HEK293 (cell line): Measurements from ENCODE around the gene UBE4A.

Experiments
- CTCF ChIA-PET: fragments of 350-600 bp; formaldehyde crosslinking; extraction: SDS; loops from one replicate; lab custom pipeline; 2021; ENCODE audit warnings: antibody characterized with exemption; lab: Yijun Ruan, JAX
- POLR2A ChIA-PET: fragments of 300-600 bp; formaldehyde crosslinking; extraction: SDS; loops from one replicate; lab custom pipeline; 2020; ENCODE audit warnings: antibody characterized with exemption, inconsistent platforms; lab: Yijun Ruan, JAX
- H3K27ac ChIP-seq: fragments of 200-500 bp; sonication (Bioruptor generic); 2 replicates; pipeline ENCODE4 v1.5.1; 2014; ENCODE audit warnings: low read depth, low read length, control low read depth, inconsistent platforms; ENCODE audit errors: extremely low read depth
- H3K36me3 ChIP-seq, 2 experiments: fragments of 200-500 bp in 1 of 2; sonication (Bioruptor generic) in 1 of 2; 1 replicate in 1 of 2; 2 replicates in 1 of 2; pipeline ENCODE4 v1.5.1; 2014 to 2017; ENCODE audit warnings: inconsistent platforms in 2 of 2, low read length in 2 of 2; ENCODE audit not compliant: control insufficient read depth in 2 of 2, insufficient read depth in 1 of 2
- H3K4me1 ChIP-seq: fragments of 200-500 bp; sonication (Bioruptor generic); 2 replicates; pipeline ENCODE4 v1.5.1; 2014; ENCODE audit warnings: mild to moderate bottlenecking, low read length, inconsistent platforms; ENCODE audit not compliant: control insufficient read depth, insufficient read depth
- H3K4me3 ChIP-seq: 2 replicates; pipeline ENCODE4 v1.5.1; 2011; ENCODE audit warnings: low read depth, mild to moderate bottlenecking, control low read depth, low read length, moderate library complexity
- H3K9me3 ChIP-seq: fragments of 200-500 bp; sonication (Bioruptor generic); 2 replicates; pipeline ENCODE4 v1.5.1; 2014; ENCODE audit warnings: low read depth, low read length, inconsistent platforms; ENCODE audit not compliant: control insufficient read depth, insufficient read depth
- PRDM1 ChIP-seq: fragments of 450-650 bp; formaldehyde crosslinking; IDR thresholded peaks from 2 replicates; pipeline ENCODE4; 2016; ENCODE audit warnings: missing biosample characterization, missing genetic modification characterization
- SP7 ChIP-seq: fragments of 450-650 bp; formaldehyde crosslinking; IDR thresholded peaks from 2 replicates; pipeline ENCODE4 v1.5.1; 2016; ENCODE audit warnings: missing biosample characterization, missing genetic modification characterization
- YY1 ChIP-seq: fragments of 450-650 bp; formaldehyde crosslinking; IDR thresholded peaks from 2 replicates; pipeline ENCODE4 v1.5.1; 2018; ENCODE audit warnings: missing biosample characterization, missing genetic modification characterization
- YY2 ChIP-seq: fragments of 450-650 bp; formaldehyde crosslinking; IDR thresholded peaks from 2 replicates; pipeline ENCODE4 v1.5.1; 2016; ENCODE audit warnings: missing biosample characterization, missing genetic modification characterization
- ZBTB48 ChIP-seq: fragments of 450-650 bp; formaldehyde crosslinking; IDR thresholded peaks from 2 replicates; pipeline ENCODE4 v1.5.1; 2016; ENCODE audit warnings: missing biosample characterization, missing genetic modification characterization
- ZBTB8A ChIP-seq: fragments of 450-650 bp; formaldehyde crosslinking; IDR thresholded peaks from 2 replicates; pipeline ENCODE4 v1.5.1; 2016; ENCODE audit warnings: missing biosample characterization, missing genetic modification characterization
- ZFHX2 ChIP-seq: fragments of 450-650 bp; formaldehyde crosslinking; conservative IDR thresholded peaks from 2 replicates; pipeline ENCODE4 v1.5.1; 2016; ENCODE audit warnings: missing biosample characterization, missing genetic modification characterization
- ZIC2 ChIP-seq: fragments of 450-650 bp; formaldehyde crosslinking; IDR thresholded peaks from 2 replicates; pipeline ENCODE4 v1.5.1; 2016; ENCODE audit warnings: missing biosample characterization, missing genetic modification characterization
- ZNF548 ChIP-seq: fragments of 450-650 bp; formaldehyde crosslinking; IDR thresholded peaks from 2 replicates; pipeline ENCODE4 v1.5.1; 2016; ENCODE audit warnings: missing biosample characterization, missing genetic modification characterization
- ZNF558 ChIP-seq: fragments of 450-650 bp; formaldehyde crosslinking; IDR thresholded peaks from 2 replicates; pipeline ENCODE4 v1.5.1; 2016; ENCODE audit warnings: missing biosample characterization, missing genetic modification characterization
- ZNF660 ChIP-seq: fragments of 450-650 bp; IDR thresholded peaks from 2 replicates; pipeline ENCODE4 v1.5.1; 2018; ENCODE audit warnings: missing biosample characterization, mild to moderate bottlenecking, missing genetic modification characterization
- ZNF747 ChIP-seq: fragments of 450-650 bp; formaldehyde crosslinking; IDR thresholded peaks from 2 replicates; pipeline ENCODE4 v1.5.1; 2016; ENCODE audit warnings: missing biosample characterization, missing genetic modification characterization
- TF ChIP-seq, protein P1 (sequence below): fragments of 450-650 bp; formaldehyde crosslinking; IDR thresholded peaks from 2 replicates; pipeline ENCODE4 v1.5.1; 2017; ENCODE audit warnings: missing biosample characterization, missing genetic modification characterization
- TF ChIP-seq, protein P2 (sequence below): fragments of 450-650 bp; formaldehyde crosslinking; conservative IDR thresholded peaks from 2 replicates; pipeline ENCODE4 v1.5.1; 2016; ENCODE audit warnings: low read depth, missing biosample characterization, missing genetic modification characterization
- TF ChIP-seq, protein P3 (sequence below): fragments of 450-650 bp; formaldehyde crosslinking; IDR thresholded peaks from 2 replicates; pipeline ENCODE4 v1.5.1; 2016; ENCODE audit warnings: missing biosample characterization, missing genetic modification characterization, borderline replicate concordance

UBE4A gene

DNA sequence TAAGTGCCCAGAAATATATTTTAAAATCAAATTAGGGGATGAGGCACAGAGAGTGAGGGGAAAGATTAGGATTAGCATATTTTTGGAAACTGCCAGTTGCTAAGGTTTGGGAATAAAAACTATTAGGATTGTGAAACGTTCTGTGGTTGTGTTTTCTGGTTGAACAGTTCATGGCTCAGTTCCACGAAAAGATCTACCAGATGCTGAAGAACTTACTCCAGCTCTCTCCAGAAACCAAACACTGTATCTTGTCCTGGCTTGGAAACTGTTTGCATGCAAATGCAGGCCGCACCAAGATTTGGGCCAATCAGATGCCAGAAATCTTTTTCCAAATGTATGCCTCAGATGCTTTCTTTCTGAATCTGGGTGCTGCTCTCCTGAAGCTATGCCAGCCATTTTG is 15.3 kb downstream of the UBE4A start (continued):
- TF ChIP-seq ZIC2 (tag by site-specific recombination) = no peak
- no peak for TF ChIP-seq ZBTB48 (tag by site-specific recombination)
- TF ChIP-seq, protein P1, sequence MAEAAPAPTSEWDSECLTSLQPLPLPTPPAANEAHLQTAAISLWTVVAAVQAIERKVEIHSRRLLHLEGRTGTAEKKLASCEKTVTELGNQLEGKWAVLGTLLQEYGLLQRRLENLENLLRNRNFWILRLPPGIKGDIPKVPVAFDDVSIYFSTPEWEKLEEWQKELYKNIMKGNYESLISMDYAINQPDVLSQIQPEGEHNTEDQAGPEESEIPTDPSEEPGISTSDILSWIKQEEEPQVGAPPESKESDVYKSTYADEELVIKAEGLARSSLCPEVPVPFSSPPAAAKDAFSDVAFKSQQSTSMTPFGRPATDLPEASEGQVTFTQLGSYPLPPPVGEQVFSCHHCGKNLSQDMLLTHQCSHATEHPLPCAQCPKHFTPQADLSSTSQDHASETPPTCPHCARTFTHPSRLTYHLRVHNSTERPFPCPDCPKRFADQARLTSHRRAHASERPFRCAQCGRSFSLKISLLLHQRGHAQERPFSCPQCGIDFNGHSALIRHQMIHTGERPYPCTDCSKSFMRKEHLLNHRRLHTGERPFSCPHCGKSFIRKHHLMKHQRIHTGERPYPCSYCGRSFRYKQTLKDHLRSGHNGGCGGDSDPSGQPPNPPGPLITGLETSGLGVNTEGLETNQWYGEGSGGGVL (tag by site-specific recombination) = no peak
- TF ChIP-seq YY2 (tag by site-specific recombination) = no peak
- no peak for TF ChIP-seq YY1 (tag by site-specific recombination)
- TF ChIP-seq ZNF660 (tag by site-specific recombination) = no peak

DNA sequence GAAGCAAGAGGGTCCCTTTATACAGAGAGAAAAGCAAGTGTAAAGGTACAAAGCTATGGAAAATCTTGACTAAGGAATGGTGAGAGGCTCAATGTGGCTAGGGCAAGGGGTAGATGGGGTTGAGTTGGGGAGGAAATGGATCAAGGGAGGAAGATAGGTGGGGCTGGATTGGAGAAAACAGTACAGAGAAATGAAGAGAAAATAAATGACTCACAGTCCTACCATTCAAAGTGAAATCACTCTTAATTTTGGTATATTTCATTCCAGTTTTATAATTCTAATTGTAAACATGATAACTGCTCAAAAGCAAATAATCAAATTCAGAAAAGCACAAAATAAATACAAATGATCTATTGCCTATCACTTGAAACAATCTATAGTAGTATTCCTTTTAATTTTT is 16.6 kb downstream of the UBE4A start:
- ChIA-PET CTCF (interaction anchor here (0.6 to 1.1 kb wide), 6 partner anchors 13 to 828 kb away, joined by 3 to 5 read pairs (median 3); no protein-coding TSS in a partner anchor), POLR2A (no interaction called here)
- Histone ChIP-seq H3K27ac (no peak overlapping the region), H3K4me1 (no peaks in the 10 kb centered on the region), H3K9me3 (no peaks in the 10 kb centered on the region), H3K36me3 (peaks cover 30 to 98% of the 10 kb centered on the region in 2 experiments), H3K4me3 (no peak overlapping the region)
- TF ChIP-seq, protein P2, sequence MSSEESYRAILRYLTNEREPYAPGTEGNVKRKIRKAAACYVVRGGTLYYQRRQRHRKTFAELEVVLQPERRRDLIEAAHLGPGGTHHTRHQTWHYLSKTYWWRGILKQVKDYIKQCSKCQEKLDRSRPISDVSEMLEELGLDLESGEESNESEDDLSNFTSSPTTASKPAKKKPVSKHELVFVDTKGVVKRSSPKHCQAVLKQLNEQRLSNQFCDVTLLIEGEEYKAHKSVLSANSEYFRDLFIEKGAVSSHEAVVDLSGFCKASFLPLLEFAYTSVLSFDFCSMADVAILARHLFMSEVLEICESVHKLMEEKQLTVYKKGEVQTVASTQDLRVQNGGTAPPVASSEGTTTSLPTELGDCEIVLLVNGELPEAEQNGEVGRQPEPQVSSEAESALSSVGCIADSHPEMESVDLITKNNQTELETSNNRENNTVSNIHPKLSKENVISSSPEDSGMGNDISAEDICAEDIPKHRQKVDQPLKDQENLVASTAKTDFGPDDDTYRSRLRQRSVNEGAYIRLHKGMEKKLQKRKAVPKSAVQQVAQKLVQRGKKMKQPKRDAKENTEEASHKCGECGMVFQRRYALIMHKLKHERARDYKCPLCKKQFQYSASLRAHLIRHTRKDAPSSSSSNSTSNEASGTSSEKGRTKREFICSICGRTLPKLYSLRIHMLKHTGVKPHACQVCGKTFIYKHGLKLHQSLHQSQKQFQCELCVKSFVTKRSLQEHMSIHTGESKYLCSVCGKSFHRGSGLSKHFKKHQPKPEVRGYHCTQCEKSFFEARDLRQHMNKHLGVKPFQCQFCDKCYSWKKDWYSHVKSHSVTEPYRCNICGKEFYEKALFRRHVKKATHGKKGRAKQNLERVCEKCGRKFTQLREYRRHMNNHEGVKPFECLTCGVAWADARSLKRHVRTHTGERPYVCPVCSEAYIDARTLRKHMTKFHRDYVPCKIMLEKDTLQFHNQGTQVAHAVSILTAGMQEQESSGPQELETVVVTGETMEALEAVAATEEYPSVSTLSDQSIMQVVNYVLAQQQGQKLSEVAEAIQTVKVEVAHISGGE (tag by site-specific recombination) = no peak
- TF ChIP-seq PRDM1 (tag by site-specific recombination) = peak; percentile 60

DNA sequence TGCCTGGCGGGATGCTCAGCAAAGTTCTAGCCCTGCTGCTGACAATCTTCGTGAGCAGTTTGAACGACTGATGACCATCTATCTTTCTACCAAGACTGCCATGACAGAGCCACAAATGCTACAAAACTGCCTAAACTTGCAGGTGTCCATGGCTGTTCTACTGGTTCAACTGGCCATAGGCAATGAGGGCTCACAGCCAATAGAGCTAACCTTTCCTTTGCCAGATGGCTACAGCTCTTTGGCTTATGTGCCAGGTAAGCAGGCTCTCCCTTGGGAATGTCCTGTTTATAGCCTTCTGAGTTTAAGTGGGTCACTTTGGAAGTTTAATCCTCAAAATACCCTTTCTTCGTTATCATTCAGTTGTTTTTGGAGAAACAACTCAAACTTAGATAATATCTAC is 20.1 kb downstream of the UBE4A start:
- ChIA-PET CTCF (interaction anchor here (0.6 to 1.4 kb wide), 2 partner anchors 21 to 181 kb away, joined by 3 to 6 read pairs; no protein-coding TSS in a partner anchor), POLR2A (no interaction called here)
- TF ChIP-seq SP7 (tag by site-specific recombination) (no peak), ZNF548 (tag by site-specific recombination) (no peak), ZBTB8A (no peak), ZNF747 (no peak), ZFHX2 (tag by site-specific recombination) (no peak)
- Histone ChIP-seq H3K4me1 (no peaks in the 10 kb centered on the region), H3K27ac (no peak overlapping the region), H3K36me3 (peaks cover 25 to 97% of the 10 kb centered on the region in 2 experiments), H3K9me3 (no peaks in the 10 kb centered on the region), H3K4me3 (no peak overlapping the region)

DNA sequence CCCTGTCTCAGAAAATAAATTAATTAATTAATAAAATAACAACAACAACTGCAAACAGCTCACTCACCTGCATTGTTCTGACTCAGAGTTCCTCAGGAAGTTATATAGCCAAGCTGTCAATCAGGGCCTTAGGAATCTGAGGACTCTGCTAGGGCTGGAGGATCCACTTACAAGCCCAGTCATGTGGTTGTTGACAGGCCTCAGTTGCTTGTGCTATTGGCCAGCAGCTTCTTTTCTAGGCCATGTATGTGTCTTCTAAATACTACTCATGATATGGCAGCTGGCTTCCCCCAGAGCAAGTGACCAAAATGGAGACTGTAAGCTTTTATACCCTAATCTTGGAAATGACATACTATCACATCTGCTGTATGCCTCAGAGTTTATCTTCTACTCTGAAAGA is 21.2 kb downstream of the UBE4A start:
- Histone ChIP-seq H3K4me3 (no peak overlapping the region), H3K4me1 (no peaks in the 10 kb centered on the region), H3K9me3 (no peaks in the 10 kb centered on the region), H3K36me3 (peaks cover 30 to 97% of the 10 kb centered on the region in 2 experiments), H3K27ac (no peak overlapping the region)
- POLR2A ChIA-PET = no interaction called here
- TF ChIP-seq ZNF558 (tag by site-specific recombination) = no peak
- TF ChIP-seq YY2 (tag by site-specific recombination) = no peak
- TF ChIP-seq, protein P3, sequence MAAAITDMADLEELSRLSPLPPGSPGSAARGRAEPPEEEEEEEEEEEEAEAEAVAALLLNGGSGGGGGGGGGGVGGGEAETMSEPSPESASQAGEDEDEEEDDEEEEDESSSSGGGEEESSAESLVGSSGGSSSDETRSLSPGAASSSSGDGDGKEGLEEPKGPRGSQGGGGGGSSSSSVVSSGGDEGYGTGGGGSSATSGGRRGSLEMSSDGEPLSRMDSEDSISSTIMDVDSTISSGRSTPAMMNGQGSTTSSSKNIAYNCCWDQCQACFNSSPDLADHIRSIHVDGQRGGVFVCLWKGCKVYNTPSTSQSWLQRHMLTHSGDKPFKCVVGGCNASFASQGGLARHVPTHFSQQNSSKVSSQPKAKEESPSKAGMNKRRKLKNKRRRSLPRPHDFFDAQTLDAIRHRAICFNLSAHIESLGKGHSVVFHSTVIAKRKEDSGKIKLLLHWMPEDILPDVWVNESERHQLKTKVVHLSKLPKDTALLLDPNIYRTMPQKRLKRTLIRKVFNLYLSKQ = no peak
- CTCF ChIA-PET = interaction anchor here (1.4 kb wide), 1 partner anchor 182 kb away, joined by 6 read pairs; no protein-coding TSS in a partner anchor
